Kidney epithelial cell (primary cell): ENCODE measurements around the gene SLX1A. TPM values are rescaled to one million over a fixed set of nuclear protein-coding genes. Genes with fewer than 3 reads are reported as not detected.

Source experiments
- DNase-seq: peaks from one replicate; pipeline ENCODE4 v3.0.0-alpha.2; 2010; ENCODE audit warnings: low read depth
- H3K27me3 ChIP-seq: 2 replicates; pipeline ENCODE4 v1.6.0; 2011; ENCODE audit warnings: low read length; ENCODE audit not compliant: control insufficient read depth, insufficient read depth
- H3K36me3 ChIP-seq: 2 replicates; pipeline ENCODE4 v1.5.1; 2011; ENCODE audit warnings: low read length; ENCODE audit not compliant: control insufficient read depth, insufficient read depth
- H3K4me3 ChIP-seq: 2 replicates; pipeline ENCODE4 v1.5.1; 2011; ENCODE audit warnings: low read depth, mild to moderate bottlenecking, control low read depth, low read length
- CTCF ChIP-seq: IDR thresholded peaks from 2 replicates; pipeline ENCODE4 v1.5.1; 2011; ENCODE audit warnings: mild to moderate bottlenecking, moderate library complexity, low read length, control low read depth, inconsistent platforms; ENCODE audit not compliant: insufficient read depth, poor library complexity, severe bottlenecking
- total RNA-seq: library from RNA; depleted of rRNA; stranded (reverse); fragments of >200 nt; gene quantifications from 2 replicates; pipeline ENCODE4 v1.2.3, GENCODE V29; 2015

The SLX1A gene
- total RNA-seq, 1 donor from 2014 or later = 35.0 TPM

GRCh38 chr16:30184096-30184890 lies 9.4 kb upstream of the SLX1A start:
- peak overlapping the region; percentile 46 for H3K4me3 ChIP-seq
- no peak for TF ChIP-seq CTCF

DNA sequence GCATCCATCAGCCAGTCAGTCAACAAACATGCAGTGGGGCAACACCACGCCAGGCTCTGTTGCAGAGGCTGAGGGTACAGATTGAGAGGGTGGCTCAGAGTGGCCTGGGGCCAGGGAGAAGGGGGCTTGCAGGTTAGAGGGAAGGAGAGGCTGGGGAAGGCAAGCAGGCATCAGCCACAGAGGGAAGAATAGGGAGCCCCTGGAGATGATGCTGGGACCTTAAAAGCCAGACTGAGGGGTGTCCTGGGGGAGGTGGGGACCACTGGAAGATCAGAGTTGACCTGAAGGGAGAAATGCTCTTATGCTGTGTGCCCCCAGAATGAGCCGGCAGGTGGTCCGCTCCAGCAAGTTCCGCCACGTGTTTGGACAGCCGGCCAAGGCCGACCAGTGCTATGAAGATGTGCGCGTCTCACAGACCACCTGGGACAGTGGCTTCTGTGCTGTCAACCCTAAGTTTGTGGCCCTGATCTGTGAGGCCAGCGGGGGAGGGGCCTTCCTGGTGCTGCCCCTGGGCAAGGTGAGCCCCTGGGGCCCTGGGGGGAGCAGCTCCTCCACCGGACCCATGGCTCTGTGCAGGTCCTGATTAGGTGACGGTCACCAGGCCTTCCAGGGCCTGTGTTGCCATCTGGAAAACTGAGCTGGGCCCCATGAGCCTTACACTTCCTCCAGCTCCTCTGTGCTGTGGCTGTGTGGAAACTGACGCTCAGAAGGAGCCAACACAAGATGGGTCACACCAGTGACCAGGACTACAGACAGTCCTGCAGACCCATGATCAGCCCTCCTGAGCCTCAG lies 8.6 kb upstream of the SLX1A start:
- no peak for DNase-seq
- H3K36me3 ChIP-seq = no peaks in the 10 kb centered on the region
- no peak overlapping the region for H3K4me3 ChIP-seq
- no peak for TF ChIP-seq CTCF
- H3K27me3 ChIP-seq = no peaks in the 10 kb centered on the region

More at GRCh38 chr16:30184096-30184890, 9.4 kb upstream of the SLX1A start:
- Histone ChIP-seq H3K27me3 (no peaks in the 10 kb centered on the region), H3K36me3 (no peaks in the 10 kb centered on the region)
- DNase-seq = no peak

GRCh38 chr16:30185683-30186421 lies 7.8 kb upstream of the SLX1A start:
- H3K27me3 ChIP-seq = no peaks in the 10 kb centered on the region
- H3K4me3 ChIP-seq = no peak overlapping the region
- DNase-seq = no peak
- no peak for TF ChIP-seq CTCF
- no peaks in the 10 kb centered on the region for H3K36me3 ChIP-seq

- Histone ChIP-seq H3K4me3 (no peak overlapping the region), H3K27me3 (no peaks in the 10 kb centered on the region), H3K36me3 (no peaks in the 10 kb centered on the region)
- no peak for TF ChIP-seq CTCF
- no peak for DNase-seq
These were observed 7.3 kb upstream of the SLX1A start for GRCh38 chr16:30186444-30186781.

DNA sequence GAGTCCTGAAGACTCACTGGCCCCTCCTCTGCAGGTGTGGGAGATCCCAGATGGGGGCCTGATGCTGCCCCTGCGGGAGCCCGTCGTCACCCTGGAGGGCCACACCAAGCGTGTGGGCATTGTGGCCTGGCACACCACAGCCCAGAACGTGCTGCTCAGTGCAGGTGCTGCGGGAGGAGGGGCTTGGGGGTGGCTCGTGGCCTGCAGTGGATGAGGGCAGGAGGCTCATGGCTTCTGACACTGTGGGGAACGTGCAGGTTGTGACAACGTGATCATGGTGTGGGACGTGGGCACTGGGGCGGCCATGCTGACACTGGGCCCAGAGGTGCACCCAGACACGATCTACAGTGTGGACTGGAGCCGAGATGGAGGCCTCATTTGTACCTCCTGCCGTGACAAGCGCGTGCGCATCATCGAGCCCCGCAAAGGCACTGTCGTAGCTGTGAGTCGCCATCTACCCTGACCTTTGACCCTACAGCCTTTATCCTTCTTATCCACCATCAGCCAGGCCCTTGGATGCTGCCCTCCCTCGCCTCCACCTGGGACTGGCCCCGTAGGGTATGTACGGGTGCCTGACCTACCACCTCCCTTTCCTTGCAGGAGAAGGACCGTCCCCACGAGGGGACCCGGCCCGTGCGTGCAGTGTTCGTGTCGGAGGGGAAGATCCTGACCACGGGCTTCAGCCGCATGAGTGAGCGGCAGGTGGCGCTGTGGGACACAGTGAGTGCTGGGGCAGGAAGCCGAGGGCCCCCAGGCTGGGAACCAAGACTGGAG lies 6.7 kb upstream of the SLX1A start:
- H3K36me3 ChIP-seq = no peaks in the 10 kb centered on the region
- peak; percentile 65 for TF ChIP-seq CTCF
- H3K4me3 ChIP-seq = no peak overlapping the region
- DNase-seq = no peak
- no peaks in the 10 kb centered on the region for H3K27me3 ChIP-seq
